Measurements from ENCODE around the gene GLOD4.
"Not testable (repeated sequence)": the region's sequence is repeated elsewhere in the genome, so short reads cannot be mapped to it uniquely, and the experiment has no call there.

Gene GLOD4

GRCh38 chr17:802901-803881, 21.1 kb upstream of the GLOD4 start:
- in situ Hi-C loops (cut with MboI; ENCODE audit: low pct_unique_long_range_greater_than_20kb, low sequenced_read_pairs): no loop called here

DNA sequence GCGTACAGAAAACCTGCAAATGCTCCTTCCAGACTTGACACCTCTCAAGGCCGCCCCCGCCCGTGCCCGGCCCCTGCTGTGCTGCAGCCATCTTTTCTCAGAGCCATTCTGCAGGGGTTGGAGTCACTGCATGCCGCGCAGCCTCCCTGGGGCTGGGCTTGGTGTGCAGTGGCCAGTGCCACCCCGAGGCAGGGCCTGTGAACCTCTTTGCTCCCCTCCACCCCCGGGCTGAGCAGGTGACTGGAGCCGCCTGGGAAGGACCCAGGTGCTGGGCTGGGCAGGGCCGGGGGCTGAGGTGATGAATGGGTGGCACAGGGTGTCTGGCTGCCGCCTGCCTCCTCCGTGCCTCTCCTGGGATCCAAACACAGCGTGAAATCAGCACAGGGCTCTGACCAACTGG, 20.4 kb upstream of the GLOD4 start:
- DNase-seq: no peak
- in situ Hi-C loops (cut with MboI; ENCODE audit: low pct_unique_long_range_greater_than_20kb, low sequenced_read_pairs): no loop called here

More at GRCh38 chr17:802901-803881, 21.1 kb upstream of the GLOD4 start:
- DNase-seq: no peak

DNA sequence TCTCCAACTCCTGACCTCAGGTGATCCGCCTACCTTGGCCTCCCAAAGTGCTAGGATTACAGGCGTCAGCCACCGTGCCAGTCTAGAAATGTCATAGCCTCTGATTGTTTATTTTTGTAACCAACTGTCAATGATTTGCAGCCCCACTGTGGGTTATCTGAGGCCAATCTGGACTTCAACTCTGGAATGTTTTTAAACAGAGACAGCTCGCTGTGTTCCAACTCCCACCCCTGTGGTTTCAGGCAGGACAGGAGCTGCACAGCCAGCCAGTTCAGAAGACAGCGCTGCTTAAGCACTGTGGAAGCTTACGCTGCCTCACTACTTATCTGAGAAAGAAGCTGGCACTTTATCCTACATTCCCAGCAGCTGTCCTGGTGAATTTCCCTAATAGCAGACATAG, 19.6 kb upstream of the GLOD4 start:
- DNase-seq: no peak

DNA sequence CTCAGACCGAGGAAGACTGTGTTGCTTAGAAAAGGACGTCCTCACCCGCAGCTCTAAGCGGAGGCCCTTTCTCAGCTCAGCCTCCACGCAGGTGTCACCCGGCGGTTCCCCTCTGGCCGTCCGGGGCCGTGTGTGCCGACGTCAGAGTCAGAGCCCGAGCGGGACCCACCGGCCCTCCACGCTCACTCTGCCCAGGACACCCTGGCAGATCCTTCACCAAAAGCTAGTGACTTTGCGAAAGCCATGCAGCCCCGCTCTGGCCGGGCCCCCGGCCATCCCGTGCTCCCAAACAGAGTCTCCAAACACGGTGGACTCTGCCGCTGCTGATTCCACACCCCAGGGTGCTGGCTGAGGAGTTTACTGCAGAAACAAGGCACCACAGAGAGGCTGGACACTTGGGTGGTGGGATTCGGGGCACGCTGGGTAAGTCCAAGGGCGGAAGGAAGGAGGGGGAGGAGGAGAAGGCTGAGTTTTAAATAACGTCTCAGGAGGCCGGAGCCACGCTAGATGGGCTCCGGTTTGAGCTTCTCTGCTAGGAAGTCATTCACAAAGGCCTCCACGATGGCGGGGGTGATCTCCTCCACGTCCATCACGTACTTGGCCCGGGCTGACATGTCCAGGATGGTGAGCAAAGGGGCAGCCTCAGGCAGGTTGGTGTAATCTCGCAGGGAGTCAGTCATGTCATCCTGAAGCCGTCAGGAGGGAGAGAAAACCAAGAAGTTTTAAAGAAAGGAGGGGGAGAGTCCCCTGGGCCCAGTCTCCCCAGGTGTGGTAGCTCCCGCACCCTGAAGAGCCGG, 18.6 kb upstream of the GLOD4 start:
- in situ Hi-C loops (cut with MboI; ENCODE audit: low pct_unique_long_range_greater_than_20kb, low sequenced_read_pairs): no loop called here
- no peak for DNase-seq

More for the DNA sequence above, 19.6 kb upstream of the GLOD4 start:
- in situ Hi-C loops (cut with MboI; ENCODE audit: low pct_unique_long_range_greater_than_20kb, low sequenced_read_pairs): no loop called here

- no peak for DNase-seq
Measured at GRCh38 chr17:799261-799660, 17.2 kb upstream of the GLOD4 start.

DNA sequence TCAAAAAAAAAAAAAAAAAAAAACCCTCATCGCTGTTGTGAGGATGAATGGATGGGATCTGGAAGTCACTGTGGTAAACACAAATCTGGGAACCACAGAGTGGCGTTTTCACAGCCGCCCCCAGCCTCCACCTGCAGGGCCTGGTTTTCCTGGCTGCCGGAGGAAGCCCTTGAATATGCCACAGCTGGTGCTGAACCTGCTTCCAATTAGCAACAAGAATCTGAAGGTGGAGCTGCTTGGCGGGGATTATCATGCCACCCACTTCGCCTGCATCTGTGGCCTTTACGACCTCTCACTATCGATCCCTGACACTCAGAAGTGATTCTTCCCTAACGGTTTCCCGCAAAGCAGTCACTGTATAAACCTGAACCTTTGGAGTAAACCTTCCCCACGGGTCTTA, 16.2 kb upstream of the GLOD4 start:
- no peak for DNase-seq
- in situ Hi-C loops (cut with MboI; ENCODE audit: low pct_unique_long_range_greater_than_20kb, low sequenced_read_pairs): no loop called here

More at GRCh38 chr17:799261-799660, 17.2 kb upstream of the GLOD4 start:
- in situ Hi-C loops (cut with MboI; ENCODE audit: low pct_unique_long_range_greater_than_20kb, low sequenced_read_pairs): no loop called here

GRCh38 chr17:797236-797840, 15.3 kb upstream of the GLOD4 start:
- no peak for DNase-seq
- in situ Hi-C loops (cut with MboI; ENCODE audit: low pct_unique_long_range_greater_than_20kb, low sequenced_read_pairs): no loop called here

DNA sequence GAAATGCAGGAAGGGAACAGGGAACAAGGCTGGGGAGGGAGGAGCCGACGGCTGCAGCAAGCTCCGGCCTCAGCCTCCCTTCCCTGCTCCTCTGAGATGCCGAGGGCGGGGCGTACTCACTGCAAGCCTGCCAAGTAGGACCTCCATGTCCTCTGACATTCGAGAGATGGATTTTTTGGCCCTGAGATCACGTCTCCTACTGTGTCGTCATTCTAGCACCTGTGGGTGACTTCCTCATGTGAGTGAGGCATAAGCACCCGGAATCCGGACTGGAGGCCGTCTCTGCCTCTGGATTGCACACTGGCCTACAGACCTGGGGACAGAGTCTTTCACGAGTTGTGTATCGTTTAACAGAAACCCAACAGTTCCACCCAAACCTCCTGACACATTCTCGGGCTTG, 14.5 kb upstream of the GLOD4 start:
- in situ Hi-C loops (cut with MboI; ENCODE audit: low pct_unique_long_range_greater_than_20kb, low sequenced_read_pairs): no loop called here
- no peak for DNase-seq

- DNase-seq: no peak
Measured at GRCh38 chr17:795721-796120, 13.6 kb upstream of the GLOD4 start.

DNA sequence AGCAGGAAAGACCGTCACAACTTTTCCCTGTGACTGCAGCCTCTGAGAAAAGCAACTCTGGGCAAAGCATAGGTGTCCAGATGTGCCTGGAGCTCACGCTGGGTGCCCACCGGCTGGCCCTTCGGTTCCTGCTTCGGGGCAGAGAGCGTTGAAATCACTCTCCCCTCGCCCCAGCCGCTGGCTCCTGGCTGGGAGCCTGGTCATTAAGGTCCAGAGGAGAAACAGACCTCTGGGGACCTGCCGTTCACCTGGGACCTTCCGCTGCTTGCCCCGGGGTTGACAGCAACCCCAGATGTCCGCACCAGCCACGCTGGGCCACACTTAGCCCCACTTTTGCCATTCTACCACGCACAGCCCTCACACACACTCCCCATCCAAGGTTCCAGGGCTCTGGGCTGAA, 13.2 kb upstream of the GLOD4 start:
- in situ Hi-C loops (cut with MboI; ENCODE audit: low pct_unique_long_range_greater_than_20kb, low sequenced_read_pairs): no loop called here
- no peak for DNase-seq

More at GRCh38 chr17:795721-796120, 13.6 kb upstream of the GLOD4 start:
- in situ Hi-C loops (cut with MboI; ENCODE audit: low pct_unique_long_range_greater_than_20kb, low sequenced_read_pairs): no loop called here

DNA sequence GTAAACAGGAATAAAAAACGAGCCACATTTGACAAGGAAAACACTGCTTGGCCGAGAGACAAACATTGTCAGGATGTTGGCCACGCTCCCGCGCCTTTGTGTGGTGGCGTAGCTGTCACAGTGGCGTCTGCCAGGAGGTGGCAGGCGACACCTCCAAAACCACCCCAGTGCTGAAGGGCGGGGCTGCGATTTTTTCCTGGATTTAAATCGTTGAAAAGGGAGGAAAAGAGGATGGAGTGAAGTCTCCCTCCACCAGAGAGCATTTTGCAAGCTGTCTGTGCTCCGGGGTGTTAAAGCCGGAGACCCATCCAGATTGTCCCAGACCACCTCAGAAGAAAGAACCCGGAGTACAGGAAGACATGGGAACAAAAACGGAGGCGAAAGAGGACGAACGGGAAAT, 12.8 kb upstream of the GLOD4 start:
- in situ Hi-C loops (cut with MboI; ENCODE audit: low pct_unique_long_range_greater_than_20kb, low sequenced_read_pairs): no loop called here
- peak; percentile 39 for DNase-seq

- in situ Hi-C loops (cut with MboI; ENCODE audit: low pct_unique_long_range_greater_than_20kb, low sequenced_read_pairs): no loop called here
- DNase-seq: no peak
Measured at GRCh38 chr17:792277-792676, 10.2 kb upstream of the GLOD4 start.

- DNase-seq: no peak
- in situ Hi-C loops (cut with MboI; ENCODE audit: low pct_unique_long_range_greater_than_20kb, low sequenced_read_pairs): no loop called here
Measured at GRCh38 chr17:791829-792228, 9.7 kb upstream of the GLOD4 start.

- DNase-seq; in situ Hi-C loops (cut with MboI; ENCODE audit: low pct_unique_long_range_greater_than_20kb, low sequenced_read_pairs): not testable (repeated sequence)
Measured at GRCh38 chr17:790874-791247, 8.8 kb upstream of the GLOD4 start.

- DNase-seq; in situ Hi-C loops (cut with MboI; ENCODE audit: low pct_unique_long_range_greater_than_20kb, low sequenced_read_pairs): not testable (repeated sequence)
Measured at GRCh38 chr17:789931-790873, 8.1 kb upstream of the GLOD4 start.

GRCh38 chr17:789160-789840, 7.2 kb upstream of the GLOD4 start:
- in situ Hi-C loops (cut with MboI; ENCODE audit: low pct_unique_long_range_greater_than_20kb, low sequenced_read_pairs): no loop called here
- no peak for DNase-seq

GRCh38 chr17:788551-788950, 6.5 kb upstream of the GLOD4 start:
- no peak for DNase-seq
- in situ Hi-C loops (cut with MboI; ENCODE audit: low pct_unique_long_range_greater_than_20kb, low sequenced_read_pairs): no loop called here

GRCh38 chr17:787641-788221, 5.7 kb upstream of the GLOD4 start:
- DNase-seq: no peak

More at GRCh38 chr17:787641-788221, 5.7 kb upstream of the GLOD4 start:
- in situ Hi-C loops (cut with MboI; ENCODE audit: low pct_unique_long_range_greater_than_20kb, low sequenced_read_pairs): no loop called here

Data from KBM-7 (cell line).